ENCODE data around the gene SOX1. TPM values are rescaled to one million over a fixed set of nuclear protein-coding genes. Genes with fewer than 3 reads are reported as not detected.

SOX1 gene
- total and polyA plus RNA-seq, 10 of the 15 experiments (the other 5 are each of a cell fraction or from before 2014, with no cell fraction given), result not detected

GRCh38 chr13:112066624-112067004 lies 335 bp upstream of the SOX1 start:
- Histone ChIP-seq H3K9me3 (replicated peaks; ENCODE audit: control insufficient read depth, insufficient read depth, low read length) (no peaks in the 10 kb centered on the region; the same call in 2 of the 3 replicates), H4K20me1 (ENCODE audit: control insufficient read depth, insufficient read depth) (no peaks in the 10 kb centered on the region), H3K27me3 (replicated peaks in 1 of 2; ENCODE audit: control insufficient read depth in 2 of 2, insufficient read depth in 2 of 2, low read length in 1 of 2) (no peaks in the 10 kb centered on the region), H3K36me3 (ENCODE audit: control insufficient read depth in 2 of 2, insufficient read depth in 2 of 2, low read length in 1 of 2) (no peaks in the 10 kb centered on the region), H3K4me2 (ENCODE audit: control insufficient read depth, insufficient read depth) (no peak overlapping the region), H3K9ac (ENCODE audit: control insufficient read depth, insufficient read depth, low read length) (no peak overlapping the region), H3K4me1 (ENCODE audit: control insufficient read depth, insufficient read depth, low read length) (no peaks in the 10 kb centered on the region), H3K4me3 (no peak overlapping the region), H2AFZ (ENCODE audit: control insufficient read depth, low read depth, low read length) (no peak overlapping the region), H3K27ac (ENCODE audit: control insufficient read depth, insufficient read depth) (no peak overlapping the region), H3K79me2 (ENCODE audit: control insufficient read depth, insufficient read depth, low read length) (no peaks in the 10 kb centered on the region)
- in situ Hi-C loops (cut with MboI) (no loop called here), intact Hi-C loops (cut with micrococcal nuclease; ENCODE audit: unreplicated experiment) (no loop called here)
- RAD21 ChIA-PET (ENCODE audit: unreplicated experiment), result no interaction called here
- CTCF ChIA-PET, result no interaction called here
- 97% methylated on average over 29 of the region's 56 CpGs for WGBS (ENCODE audit: insufficient coverage, insufficient replicate concordance, low lambda C conversion rate, missing lambda C conversion rate)
- no peak for ATAC-seq
- POLR2A ChIA-PET, result no interaction called here
- SMC1A ChIA-PET (ENCODE audit: uncharacterized antibody, unreplicated experiment), result no interaction called here
- DNase-seq (ENCODE audit: low read depth, low spot score), result no peak
- no TSS peak for BruUV-seq (replicated peaks)
- no peak for TF ChIP-seq NRF1 (conservative IDR thresholded peaks at IDR 0.05; ENCODE audit: low read depth, low read length)
- TF ChIP-seq ZZZ3 (IDR thresholded peaks at IDR 0.05; ENCODE audit: control insufficient read depth, insufficient read length, low read depth), result no peak
- TF ChIP-seq SUZ12 (IDR thresholded peaks at IDR 0.05; ENCODE audit: unreplicated experiment), result no peak
- TF ChIP-seq TBL1XR1 (IDR thresholded peaks at IDR 0.05; ENCODE audit: low read depth, low read length), result no peak
- TF ChIP-seq RUNX3 (IDR thresholded peaks at IDR 0.05; ENCODE audit: low read length), result no peak
- no peak for TF ChIP-seq MTA3 (IDR thresholded peaks at IDR 0.05; ENCODE audit: borderline replicate concordance, low read length)
- no peak for TF ChIP-seq NR2C2 (IDR thresholded peaks at IDR 0.05; ENCODE audit: borderline replicate concordance, control insufficient read depth, insufficient read length, low read depth)
- TF ChIP-seq EED (IDR thresholded peaks at IDR 0.05; ENCODE audit: low read depth), result no peak
- TF ChIP-seq JUND (IDR thresholded peaks at IDR 0.05; ENCODE audit: low read depth, low read length), result no peak
- no peak for TF ChIP-seq BMI1 (IDR thresholded peaks at IDR 0.05; ENCODE audit: borderline replicate concordance)
- TF ChIP-seq BACH1 (IDR thresholded peaks at IDR 0.05; ENCODE audit: borderline replicate concordance), result no peak
- no peak for TF ChIP-seq MTA2 (IDR thresholded peaks at IDR 0.05; ENCODE audit: low read depth)
- no peak for TF ChIP-seq KAT2A (conservative IDR thresholded peaks at IDR 0.05; ENCODE audit: control insufficient read depth, low read depth, low read length)
- no peak for TF ChIP-seq ZNF207 (IDR thresholded peaks at IDR 0.05; ENCODE audit: borderline replicate concordance)
- TF ChIP-seq CHD1 (IDR thresholded peaks at IDR 0.05; ENCODE audit: low read depth, low read length), result no peak
- no peak for TF ChIP-seq ZNF384 (IDR thresholded peaks at IDR 0.05; ENCODE audit: borderline replicate concordance, low read depth, low read length)
- no peak for TF ChIP-seq E2F8 (IDR thresholded peaks at IDR 0.05; ENCODE audit: low read depth, partially characterized antibody)
- TF ChIP-seq USF2 (IDR thresholded peaks at IDR 0.05; ENCODE audit: borderline replicate concordance, low read depth, low read length), result no peak
- TF ChIP-seq, protein P1, sequence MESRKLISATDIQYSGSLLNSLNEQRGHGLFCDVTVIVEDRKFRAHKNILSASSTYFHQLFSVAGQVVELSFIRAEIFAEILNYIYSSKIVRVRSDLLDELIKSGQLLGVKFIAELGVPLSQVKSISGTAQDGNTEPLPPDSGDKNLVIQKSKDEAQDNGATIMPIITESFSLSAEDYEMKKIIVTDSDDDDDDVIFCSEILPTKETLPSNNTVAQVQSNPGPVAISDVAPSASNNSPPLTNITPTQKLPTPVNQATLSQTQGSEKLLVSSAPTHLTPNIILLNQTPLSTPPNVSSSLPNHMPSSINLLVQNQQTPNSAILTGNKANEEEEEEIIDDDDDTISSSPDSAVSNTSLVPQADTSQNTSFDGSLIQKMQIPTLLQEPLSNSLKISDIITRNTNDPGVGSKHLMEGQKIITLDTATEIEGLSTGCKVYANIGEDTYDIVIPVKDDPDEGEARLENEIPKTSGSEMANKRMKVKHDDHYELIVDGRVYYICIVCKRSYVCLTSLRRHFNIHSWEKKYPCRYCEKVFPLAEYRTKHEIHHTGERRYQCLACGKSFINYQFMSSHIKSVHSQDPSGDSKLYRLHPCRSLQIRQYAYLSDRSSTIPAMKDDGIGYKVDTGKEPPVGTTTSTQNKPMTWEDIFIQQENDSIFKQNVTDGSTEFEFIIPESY (IDR thresholded peaks at IDR 0.05), result no peak
- no peak for FAIRE-seq
